BLaER1 treated with 17β-estradiol and CSF1 and Interleukin-3, amounts not matched to agents 10 nM and 100 nM (cell line): ENCODE measurements around the gene FAM90A1.
A peak's percentile ranks its signal among the peaks of the same experiment; 100 is the strongest.
"Not testable (repeated sequence)": the region's sequence is repeated elsewhere in the genome, so short reads cannot be mapped to it uniquely, and the experiment has no call there.

Experiments used
- H3K27ac ChIP-seq, 11 experiments: shearing (Covaris generic); formaldehyde crosslinking; 2 replicates each; pipeline ENCODE4 v1.8.1; 2022
- H3K27me3 ChIP-seq, 11 experiments: shearing (Covaris generic); formaldehyde crosslinking; 2 replicates each; pipeline ENCODE4 v1.8.1; 2022
- H3K36me3 ChIP-seq, 11 experiments: shearing (Covaris generic); formaldehyde crosslinking; 2 replicates each; pipeline ENCODE4 v1.8.1; 2022
- H3K4me1 ChIP-seq, 10 experiments: shearing (Covaris generic); formaldehyde crosslinking; 2 replicates each; pipeline ENCODE4 v1.8.1; 2022
- H3K4me2 ChIP-seq, 11 experiments: shearing (Covaris generic); formaldehyde crosslinking; 2 replicates each; pipeline ENCODE4 v1.8.1; 2022
- H3K4me3 ChIP-seq, 10 experiments: shearing (Covaris generic); formaldehyde crosslinking; 2 replicates each; pipeline ENCODE4 v1.8.1; 2022
- H3K9ac ChIP-seq, 11 experiments: shearing (Covaris generic); formaldehyde crosslinking; 2 replicates each; pipeline ENCODE4 v1.8.1; 2022
- H3K9me3 ChIP-seq, 11 experiments: shearing (Covaris generic); formaldehyde crosslinking; replicated peaks in 1 of 11; 2 replicates each; pipeline ENCODE4 v1.8.1; 2022
- H4K20me1 ChIP-seq, 11 experiments: shearing (Covaris generic); formaldehyde crosslinking; 2 replicates each; pipeline ENCODE4 v1.8.1; 2022

FAM90A1 gene

DNA sequence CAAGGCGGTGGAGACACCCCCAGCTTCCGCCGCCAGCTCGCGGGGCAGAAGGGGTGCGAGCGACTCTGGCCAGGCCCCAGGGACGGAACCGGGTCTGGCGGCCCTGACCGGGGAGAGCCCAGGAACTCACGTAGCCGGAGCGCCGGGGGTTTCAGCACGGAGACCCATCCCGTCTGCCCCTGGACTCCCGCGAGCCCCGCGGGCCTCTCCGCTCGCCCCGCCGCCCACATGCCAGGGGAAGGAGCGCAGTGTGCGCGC lies 15.1 kb upstream of the FAM90A1 start:
- peak overlapping the region; percentile 70 to 97 (median 92) for H3K4me2 ChIP-seq
- H3K4me3 ChIP-seq = peak overlapping the region; percentile 74 to 90 (median 84)
- peak overlapping the region; percentile 78 to 88 (median 86) for H3K9ac ChIP-seq
- H4K20me1 ChIP-seq, H3K36me3 ChIP-seq, H3K9me3 ChIP-seq, H3K27me3 ChIP-seq: not testable (repeated sequence)
- peak overlapping the region; percentile 50 to 85 (median 81); a peak in 21 of 22 replicates for H3K27ac ChIP-seq
- peaks cover 0 to 14% (median 10%) of the 10 kb centered on the region in 10 experiments; a peak in 11 of 20 replicates for H3K4me1 ChIP-seq

DNA sequence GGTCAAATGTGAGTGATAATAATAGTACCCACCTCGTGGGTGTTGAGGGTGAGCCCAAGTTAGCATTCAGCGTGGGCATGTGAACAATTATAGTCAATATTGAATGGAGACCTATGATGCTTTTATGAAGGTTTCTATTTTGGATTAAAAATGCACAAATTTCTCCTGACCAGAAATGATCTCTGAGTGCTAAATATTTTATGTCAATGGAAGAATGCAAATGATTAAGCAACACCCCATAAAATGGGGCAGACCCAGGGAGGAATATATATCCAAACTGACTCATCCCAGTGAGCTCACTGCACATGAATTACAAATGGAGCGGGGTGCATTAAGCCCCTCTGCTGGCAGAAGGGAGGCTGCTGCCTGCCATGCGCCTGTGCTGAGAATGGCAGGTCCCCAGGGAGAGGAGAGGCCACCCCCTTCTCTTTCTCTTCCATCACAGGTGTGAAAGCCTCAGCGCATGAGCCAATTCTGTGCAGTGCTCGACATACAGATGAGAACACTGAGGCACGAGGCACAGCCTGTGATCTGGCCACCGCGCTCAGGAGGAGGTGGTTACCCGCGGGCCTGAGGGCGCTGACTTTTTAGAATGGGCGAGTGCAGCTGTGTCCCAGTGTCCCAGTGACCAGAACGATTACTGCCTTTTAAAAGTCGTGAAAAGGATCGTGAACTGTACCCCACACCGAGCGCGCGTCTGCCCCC lies 14.7 kb upstream of the FAM90A1 start:
- H3K27ac ChIP-seq = peak overlapping the region; percentile 50 to 85 (median 81); a peak in 21 of 22 replicates
- H3K9ac ChIP-seq = peak overlapping the region; percentile 78 to 88 (median 86)
- H3K27me3 ChIP-seq, H3K36me3 ChIP-seq, H3K9me3 ChIP-seq, H4K20me1 ChIP-seq: not testable (repeated sequence)
- peaks cover 0 to 14% (median 10%) of the 10 kb centered on the region in 10 experiments; a peak in 11 of 20 replicates for H3K4me1 ChIP-seq
- H3K4me2 ChIP-seq = peak overlapping the region; percentile 70 to 97 (median 92)
- peak overlapping the region; percentile 74 to 90 (median 84) for H3K4me3 ChIP-seq

DNA sequence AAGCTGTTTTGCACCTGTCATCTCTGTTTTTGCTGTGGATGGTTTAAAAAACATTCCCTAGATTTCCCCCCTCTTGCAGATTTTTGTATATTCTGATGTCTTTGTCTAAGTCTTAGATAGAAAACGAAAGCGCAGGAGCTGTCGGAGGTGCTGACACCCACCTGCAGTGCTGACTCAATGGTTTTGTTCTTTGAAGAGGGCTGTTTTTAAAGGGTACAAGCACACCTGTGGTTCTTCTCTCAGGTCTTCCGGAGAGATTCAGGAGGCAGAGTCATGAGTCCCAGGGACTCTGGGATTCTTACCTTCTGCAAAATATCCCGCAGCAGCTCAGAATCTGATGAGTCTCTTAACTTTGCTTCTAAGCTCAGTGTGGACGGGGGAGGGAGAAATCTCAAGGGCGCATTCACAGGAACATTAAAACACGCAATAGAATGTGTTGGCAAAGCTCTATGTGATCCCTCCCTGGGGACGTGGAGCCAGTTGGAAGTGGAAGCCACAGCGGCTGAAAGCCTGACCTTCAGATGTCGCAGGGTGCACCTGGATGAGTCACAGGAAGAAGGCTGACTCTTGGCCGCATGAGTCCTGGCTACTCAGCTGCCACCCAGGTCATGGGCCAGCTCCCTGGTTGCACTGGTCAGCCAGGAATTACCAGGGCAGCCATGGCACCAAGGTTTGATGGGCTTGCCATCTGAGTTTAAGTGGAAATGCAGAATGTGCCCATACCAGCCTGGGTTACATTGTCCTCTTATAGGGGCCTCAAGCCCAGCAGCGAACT lies 13.1 kb upstream of the FAM90A1 start:
- not testable (repeated sequence) for H3K9me3 ChIP-seq, H3K4me3 ChIP-seq, H3K9ac ChIP-seq, H3K4me2 ChIP-seq, H4K20me1 ChIP-seq, H3K27ac ChIP-seq, H3K27me3 ChIP-seq, H3K36me3 ChIP-seq
- H3K4me1 ChIP-seq = peaks cover 0 to 14% (median 10%) of the 10 kb centered on the region in 10 experiments; a peak in 10 of 20 replicates

DNA sequence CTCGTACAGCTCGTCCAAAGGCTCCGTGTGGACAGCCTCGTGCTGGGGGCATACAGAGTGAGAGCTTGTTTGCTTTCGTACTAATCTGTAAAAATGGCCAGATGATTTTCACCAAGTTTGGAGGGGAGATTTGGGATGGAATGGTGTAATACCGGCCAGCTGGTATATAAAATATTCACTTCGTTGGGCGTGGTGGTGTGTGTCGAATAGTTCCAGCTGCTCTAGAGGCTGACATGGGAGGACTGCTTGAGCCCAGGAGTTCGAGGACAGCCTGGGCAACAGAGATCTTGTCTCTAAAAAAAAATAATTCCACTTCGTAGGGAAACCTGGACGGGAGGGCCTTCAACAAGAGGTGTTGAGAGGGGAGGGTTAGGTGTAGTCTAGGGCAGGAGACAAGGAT lies 9.6 kb upstream of the FAM90A1 start:
- H4K20me1 ChIP-seq = peaks cover 0 to 21% (median 6%) of the 10 kb centered on the region in 11 experiments; a peak in 7 of 22 replicates
- not testable (repeated sequence) for H3K4me1 ChIP-seq, H3K4me3 ChIP-seq, H3K9ac ChIP-seq, H3K27me3 ChIP-seq, H3K36me3 ChIP-seq, H3K9me3 ChIP-seq, H3K4me2 ChIP-seq, H3K27ac ChIP-seq

DNA sequence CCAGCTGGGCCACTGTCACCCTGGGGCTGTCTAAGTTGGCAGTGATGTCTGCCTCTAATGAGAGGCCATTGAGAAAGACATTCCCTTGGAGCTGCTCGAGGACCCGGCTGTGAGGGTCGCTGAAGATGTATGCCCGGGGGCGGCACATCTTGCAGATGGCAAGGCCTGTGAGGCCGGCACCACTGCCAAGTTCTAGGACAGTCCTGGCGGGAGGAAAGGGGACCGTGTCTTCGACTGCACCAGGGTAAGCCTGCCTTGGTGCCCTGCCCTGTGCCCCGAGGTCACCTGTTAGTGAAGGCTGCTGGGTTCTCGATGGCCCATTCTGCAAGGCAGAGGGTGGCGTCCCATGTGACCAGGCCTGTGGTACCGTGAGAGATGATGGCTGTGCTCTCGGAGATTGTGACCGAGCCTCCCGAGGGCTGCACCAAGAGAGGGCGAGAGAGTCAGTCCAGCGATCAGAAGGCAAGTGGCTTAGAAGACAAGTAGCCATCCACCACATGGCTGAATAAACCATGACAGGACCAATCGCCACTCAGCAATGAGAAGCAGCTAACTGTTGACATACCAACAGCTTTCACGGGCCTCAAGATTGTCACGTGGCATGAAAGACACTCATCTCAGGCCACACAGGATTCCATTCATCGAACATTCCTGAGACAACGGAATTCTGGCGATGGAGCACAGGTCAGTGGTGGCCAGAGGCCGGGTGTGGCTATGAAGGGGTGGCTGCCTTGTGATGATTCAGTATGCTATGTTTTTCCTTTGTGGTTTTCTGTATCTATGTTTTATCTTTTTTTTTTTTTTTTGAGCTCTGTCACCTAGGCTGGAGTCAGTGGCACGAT lies 8.1 kb upstream of the FAM90A1 start:
- not testable (repeated sequence) for H3K27ac ChIP-seq, H3K4me2 ChIP-seq, H3K4me3 ChIP-seq, H3K9ac ChIP-seq, H3K36me3 ChIP-seq, H3K9me3 ChIP-seq, H3K27me3 ChIP-seq
- Histone ChIP-seq H3K4me1 (peaks cover 0 to 16% (median 10%) of the 10 kb centered on the region in 10 experiments; a peak in 10 of 20 replicates), H4K20me1 (peaks cover 0 to 26% (median 8%) of the 10 kb centered on the region in 11 experiments; a peak in 7 of 22 replicates)

DNA sequence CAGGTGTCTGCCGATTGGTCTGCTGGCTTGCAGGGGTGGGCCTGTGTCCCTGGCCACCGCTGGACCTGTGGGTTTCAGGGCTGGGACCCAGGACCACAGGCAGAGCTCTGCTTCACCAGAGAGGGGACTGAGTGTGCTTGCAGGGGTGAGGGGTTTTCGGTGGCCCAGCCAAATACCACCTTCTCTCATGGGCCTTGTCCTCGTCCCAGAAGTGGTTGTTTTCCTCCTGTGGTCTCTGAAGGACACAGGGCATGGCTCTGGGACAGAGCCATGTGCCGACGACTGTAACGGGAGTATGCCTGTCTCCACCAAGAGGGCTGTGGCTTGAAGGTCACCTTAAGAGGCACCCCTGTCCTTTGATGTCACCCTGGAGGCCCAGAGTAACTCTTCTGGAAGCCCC lies 7.3 kb upstream of the FAM90A1 start:
- H3K4me2 ChIP-seq, H3K9ac ChIP-seq, H3K27me3 ChIP-seq, H3K27ac ChIP-seq, H3K4me3 ChIP-seq, H3K36me3 ChIP-seq, H3K9me3 ChIP-seq: not testable (repeated sequence)
- Histone ChIP-seq H3K4me1 (peaks cover 0 to 16% (median 10%) of the 10 kb centered on the region in 10 experiments; a peak in 10 of 20 replicates), H4K20me1 (peaks cover 0 to 27% (median 8%) of the 10 kb centered on the region in 11 experiments; a peak in 7 of 22 replicates)

DNA sequence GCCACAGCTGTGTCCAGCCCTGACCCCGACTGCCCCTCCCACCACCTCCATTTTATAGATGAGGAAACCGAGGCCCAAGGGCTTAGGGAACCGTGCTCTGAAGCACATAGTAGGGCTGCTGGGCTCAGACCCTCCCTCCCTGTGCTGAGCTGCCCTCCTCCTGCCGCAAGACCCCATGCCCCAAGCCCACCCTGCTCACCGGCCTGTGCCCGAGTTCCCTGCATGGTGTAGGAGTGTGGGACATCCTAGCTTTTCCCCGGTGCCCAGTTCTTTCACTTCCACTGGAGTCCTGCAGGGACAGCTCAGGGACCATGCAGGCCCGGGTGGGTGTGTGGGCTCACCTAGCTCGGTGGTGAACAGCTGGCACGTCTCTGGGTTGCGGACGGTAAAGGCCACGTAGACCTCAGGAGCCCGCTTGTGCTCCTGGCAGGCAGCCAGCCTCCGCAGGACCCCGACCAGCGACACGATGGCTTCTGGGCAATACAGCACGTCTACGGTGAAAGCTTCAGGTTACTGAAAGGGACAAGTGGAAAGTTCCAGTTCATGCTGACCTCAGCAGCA lies 6.6 kb upstream of the FAM90A1 start:
- peaks cover 0 to 16% (median 11%) of the 10 kb centered on the region in 10 experiments; a peak in 11 of 20 replicates for H3K4me1 ChIP-seq
- H3K9me3 ChIP-seq, H3K27me3 ChIP-seq, H3K27ac ChIP-seq, H3K36me3 ChIP-seq, H3K4me2 ChIP-seq, H3K4me3 ChIP-seq, H3K9ac ChIP-seq: not testable (repeated sequence)
- H4K20me1 ChIP-seq = peaks cover 0 to 27% (median 8%) of the 10 kb centered on the region in 11 experiments; a peak in 7 of 22 replicates

DNA sequence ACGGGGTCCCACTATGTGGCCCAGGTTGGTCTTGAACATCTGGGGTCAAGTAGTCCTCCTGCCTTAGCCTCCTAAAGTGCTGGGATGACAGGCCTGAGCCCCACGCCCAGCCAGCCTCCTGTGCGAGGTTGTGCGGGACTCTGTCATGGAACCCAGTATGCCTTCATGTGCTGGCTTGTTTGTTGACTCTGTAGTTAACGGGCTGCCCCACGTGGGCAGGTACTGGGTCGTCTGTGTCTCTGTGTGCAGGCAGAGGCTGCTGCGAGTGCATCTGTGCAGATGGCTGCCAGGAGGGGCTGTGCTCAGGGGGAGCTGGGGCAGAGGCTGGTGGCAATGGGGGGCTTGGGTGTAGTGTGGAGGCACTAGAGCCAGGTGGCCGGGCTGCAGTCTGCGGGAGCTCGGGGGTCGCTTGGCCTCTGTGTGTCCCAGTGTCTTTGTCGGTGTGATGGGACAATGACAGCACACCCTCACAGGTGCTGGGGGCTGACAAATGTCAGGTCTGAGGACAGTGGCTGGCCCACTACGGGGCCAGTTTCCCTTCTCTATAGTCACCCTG lies 6.0 kb upstream of the FAM90A1 start:
- not testable (repeated sequence) for H3K9ac ChIP-seq, H3K4me2 ChIP-seq, H3K9me3 ChIP-seq, H3K4me3 ChIP-seq, H3K27ac ChIP-seq, H3K27me3 ChIP-seq, H3K36me3 ChIP-seq
- Histone ChIP-seq H4K20me1 (peaks cover 0 to 27% (median 8%) of the 10 kb centered on the region in 11 experiments; a peak in 7 of 22 replicates), H3K4me1 (peaks cover 0 to 16% (median 10%) of the 10 kb centered on the region in 10 experiments; a peak in 11 of 20 replicates)

DNA sequence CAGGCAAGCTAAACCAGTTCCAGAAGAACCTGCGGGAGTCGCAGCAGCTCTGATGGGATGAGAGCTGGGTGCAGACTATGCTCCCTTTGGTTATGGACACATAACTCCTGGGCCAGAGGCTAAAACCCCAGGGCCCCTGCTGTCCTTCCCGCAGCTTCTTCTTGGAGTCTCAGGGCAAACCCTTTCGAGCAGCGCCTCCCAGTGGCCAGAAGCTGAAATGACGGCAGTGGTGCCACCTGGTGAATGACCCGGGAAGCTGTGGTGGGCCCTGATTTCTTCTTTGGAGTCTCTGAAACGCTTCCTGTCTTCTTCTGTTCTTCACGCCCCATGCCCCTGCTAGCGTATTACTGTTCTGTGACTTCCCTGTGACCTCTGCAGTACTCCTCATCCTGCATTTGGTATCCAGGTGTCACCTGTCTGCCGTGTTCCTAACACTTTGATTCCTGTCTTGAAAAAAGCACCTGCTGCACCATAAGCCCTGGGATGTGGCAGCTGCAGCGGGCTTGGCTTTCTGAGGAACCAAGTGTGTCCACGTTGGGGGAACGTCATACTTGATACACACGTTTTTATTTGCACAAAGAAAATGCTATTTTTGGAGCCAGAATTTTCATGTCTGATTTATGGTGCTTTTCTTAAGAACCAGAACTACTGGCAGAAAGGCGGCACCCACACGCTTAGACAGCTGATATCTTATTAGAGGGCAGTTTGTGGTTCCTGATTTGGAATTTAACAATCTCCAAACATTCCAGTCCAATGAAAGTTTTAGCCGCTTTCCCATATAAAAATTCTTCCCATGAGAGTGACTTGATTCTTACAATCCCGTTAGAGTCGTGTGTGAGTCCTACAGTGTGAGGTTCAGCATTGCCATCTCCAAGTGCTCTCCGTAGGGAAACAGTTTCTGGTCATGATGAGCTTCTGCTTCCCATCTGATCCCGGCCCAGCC lies 4.5 kb upstream of the FAM90A1 start:
- not testable (repeated sequence) for H3K9ac ChIP-seq, H3K36me3 ChIP-seq, H3K27me3 ChIP-seq, H3K9me3 ChIP-seq, H3K27ac ChIP-seq, H3K4me3 ChIP-seq
- H4K20me1 ChIP-seq = peaks cover 0 to 26% (median 8%) of the 10 kb centered on the region in 11 experiments; a peak in 7 of 22 replicates
- H3K4me1 ChIP-seq = peaks cover 9 to 27% (median 23%) of the 10 kb centered on the region in 10 experiments; a peak in 19 of 20 replicates
- peak overlapping the region in 5 of 11 experiments; percentile 2 to 47 (median 38); a peak in 5 of 22 replicates for H3K4me2 ChIP-seq

DNA sequence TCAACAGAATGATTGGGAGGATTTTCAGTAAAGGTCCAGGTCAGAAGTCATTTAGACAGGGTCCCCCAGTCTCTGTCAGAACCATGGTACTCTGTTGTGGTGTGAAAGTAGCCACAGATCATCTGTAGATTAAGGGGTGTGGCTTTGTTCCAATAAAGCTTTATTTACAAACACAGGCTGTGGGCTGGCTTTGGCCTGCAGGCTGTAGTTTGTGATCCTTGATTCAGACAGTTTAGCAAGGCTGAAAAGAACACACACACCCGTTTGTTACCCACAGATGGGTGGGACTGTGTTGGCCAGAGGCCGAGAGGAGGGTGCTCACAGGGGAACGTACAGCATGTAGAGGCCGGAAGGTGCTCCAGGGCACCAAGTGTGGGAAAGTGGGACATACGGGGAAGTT lies 3.6 kb upstream of the FAM90A1 start:
- Histone ChIP-seq H3K4me1 (peaks cover 17 to 33% (median 27%) of the 10 kb centered on the region in 10 experiments), H3K4me2 (peak overlapping the region in 2 of 11 experiments; percentile 9 to 38; a peak in 2 of 22 replicates), H4K20me1 (peaks cover 0 to 24% (median 8%) of the 10 kb centered on the region in 11 experiments; a peak in 7 of 22 replicates)
- H3K4me3 ChIP-seq, H3K9ac ChIP-seq, H3K27ac ChIP-seq, H3K27me3 ChIP-seq, H3K36me3 ChIP-seq, H3K9me3 ChIP-seq: not testable (repeated sequence)

DNA sequence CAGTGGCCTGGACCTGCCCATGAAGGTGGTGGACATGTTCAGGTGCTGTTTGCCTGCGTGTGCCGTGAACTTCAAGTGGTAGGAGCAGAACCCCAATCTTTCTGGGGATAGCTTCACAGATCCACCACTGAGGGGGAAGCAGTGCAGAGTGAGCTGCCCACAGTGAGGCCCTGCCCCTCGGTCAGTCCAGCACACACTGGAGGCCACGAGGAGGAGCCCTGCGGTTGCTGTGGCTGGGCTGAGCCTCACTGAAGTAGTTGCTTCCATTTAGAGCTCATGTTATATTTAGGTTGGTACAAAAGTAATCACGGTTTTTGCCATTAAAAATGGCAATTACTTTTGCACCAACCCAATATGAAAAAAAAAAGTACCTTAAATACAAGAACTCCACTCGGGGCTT lies 2.1 kb upstream of the FAM90A1 start:
- H3K9ac ChIP-seq, H3K9me3 ChIP-seq, H3K27me3 ChIP-seq, H3K27ac ChIP-seq, H3K4me3 ChIP-seq, H3K36me3 ChIP-seq: not testable (repeated sequence)
- Histone ChIP-seq H4K20me1 (peaks cover 0 to 24% (median 8%) of the 10 kb centered on the region in 11 experiments; a peak in 7 of 22 replicates), H3K4me1 (peaks cover 17 to 33% (median 27%) of the 10 kb centered on the region in 10 experiments), H3K4me2 (peak overlapping the region in 3 of 11 experiments; percentile 12 to 25 (median 23); a peak in 2 of 22 replicates)
